GM23338 (cell line): Measurements from ENCODE around the gene E2F3. TPM values are rescaled to one million over a fixed set of nuclear protein-coding genes. Genes with fewer than 3 reads are reported as not detected.

Experiments used
- ATAC-seq: fragments of 200-7000 bp; cut with Tn5 transposase; 3 replicates; pipeline ENCODE4 v1.9.1; 2020
- DNase-seq: peaks from one replicate; pipeline ENCODE4 v3.0.0-alpha.2; 2015; ENCODE audit warnings: low spot score
- H2AFZ ChIP-seq: fragments of 200-600 bp; sonication (generic); 2 replicates; pipeline ENCODE4 v1.8.0; 2016; ENCODE audit warnings: antibody characterized with exemption, mild to moderate bottlenecking, moderate library complexity
- H3F3A ChIP-seq: fragments of 200-600 bp; sonication (generic); replicated peaks from 2 replicates; pipeline ENCODE4 v1.8.0; 2017; ENCODE audit warnings: antibody characterized with exemption, mixed run types, low read depth
- H3K27ac ChIP-seq: fragments of 200-600 bp; sonication (generic); 2 replicates; pipeline ENCODE4 v1.6.1; 2016; ENCODE audit warnings: low read depth
- H3K27me3 ChIP-seq: fragments of 200-600 bp; sonication (generic); 2 replicates; pipeline ENCODE4 v1.8.0; 2016; ENCODE audit warnings: mild to moderate bottlenecking, mixed run types, moderate library complexity; ENCODE audit not compliant: insufficient read depth
- H3K36me3 ChIP-seq: fragments of 200-600 bp; sonication (generic); 2 replicates; pipeline ENCODE4 v1.8.0; 2016; ENCODE audit warnings: mild to moderate bottlenecking; ENCODE audit not compliant: insufficient read depth
- H3K4me1 ChIP-seq: fragments of 200-600 bp; sonication (generic); 2 replicates; pipeline ENCODE4 v1.8.0; 2016; ENCODE audit warnings: mild to moderate bottlenecking, moderate library complexity; ENCODE audit not compliant: insufficient read depth
- H3K4me2 ChIP-seq: fragments of 200-600 bp; sonication (generic); 2 replicates; pipeline ENCODE4 v1.7.1; 2017; ENCODE audit warnings: mixed run types
- H3K4me3 ChIP-seq: fragments of 200-600 bp; sonication (generic); 2 replicates; pipeline ENCODE4 v1.6.1; 2016; ENCODE audit warnings: mixed run types
- H3K79me2 ChIP-seq: fragments of 200-600 bp; sonication (generic); replicated peaks from 2 replicates; pipeline ENCODE4 v1.8.0; 2017; ENCODE audit warnings: mild to moderate bottlenecking; ENCODE audit not compliant: insufficient read depth
- H3K9me2 ChIP-seq: fragments of 200-600 bp; sonication (generic); 2 replicates; pipeline ENCODE4 v1.8.0; 2017; ENCODE audit not compliant: insufficient read depth
- H4K20me1 ChIP-seq: fragments of 200-600 bp; sonication (generic); replicated peaks from 2 replicates; pipeline ENCODE4 v1.8.0; 2017; ENCODE audit warnings: mild to moderate bottlenecking; ENCODE audit not compliant: insufficient read depth
- H3K27ac Mint-ChIP-seq: 2 replicates; pipeline ENCODE4 v1.8.0; 2020; ENCODE audit warnings: inconsistent platforms, mild to moderate bottlenecking, moderate library complexity, mixed read lengths
- H3K27me3 Mint-ChIP-seq: 3 replicates; pipeline ENCODE4 v1.8.0; 2022; ENCODE audit warnings: low read depth, mild to moderate bottlenecking, moderate library complexity, mixed read lengths, inconsistent platforms; ENCODE audit not compliant: insufficient read depth, poor library complexity
- H3K36me3 Mint-ChIP-seq: 3 replicates; pipeline ENCODE4 v1.8.0; 2021; ENCODE audit warnings: low read depth, mild to moderate bottlenecking, inconsistent platforms, moderate library complexity, mixed read lengths
- H3K4me1 Mint-ChIP-seq: 3 replicates; pipeline ENCODE4 v1.8.0; 2020; ENCODE audit warnings: mild to moderate bottlenecking, inconsistent platforms, mixed read lengths
- H3K4me3 Mint-ChIP-seq: 3 replicates; pipeline ENCODE4 v1.8.0; 2021; ENCODE audit warnings: moderate library complexity, mild to moderate bottlenecking, inconsistent platforms, mixed read lengths
- H3K9me3 Mint-ChIP-seq: 3 replicates; pipeline ENCODE4 v1.8.0; 2020; ENCODE audit warnings: moderate library complexity, mild to moderate bottlenecking, inconsistent platforms, mixed read lengths
- CREB1 ChIP-seq: fragments of 250-450 bp; sonication (Bioruptor Pico); IDR thresholded peaks from 2 replicates; pipeline ENCODE4 v1.5.0; 2020; ENCODE audit warnings: low read depth, mild to moderate bottlenecking, moderate library complexity
- EZH2 ChIP-seq: fragments of 200-600 bp; sonication (generic); IDR thresholded peaks from one replicate; pipeline ENCODE4 v1.8.0; 2017; ENCODE audit warnings: antibody characterized with exemption, mild to moderate bottlenecking, low read depth; ENCODE audit not compliant: unreplicated experiment
- EZH2phosphoT487 ChIP-seq: fragments of 200-600 bp; sonication (generic); IDR thresholded peaks from one replicate; pipeline ENCODE4 v1.8.1; 2018; ENCODE audit warnings: antibody characterized with exemption; ENCODE audit not compliant: unreplicated experiment
- JUNB ChIP-seq: IDR thresholded peaks from one replicate; pipeline ENCODE4 v1.6.1; 2016; ENCODE audit warnings: antibody characterized with exemption; ENCODE audit not compliant: unreplicated experiment
- NANOG ChIP-seq: IDR thresholded peaks from 2 replicates; pipeline ENCODE4 v1.6.1; 2016; ENCODE audit warnings: antibody characterized with exemption, borderline replicate concordance
- POLR2AphosphoS5 ChIP-seq: IDR thresholded peaks from 2 replicates; pipeline ENCODE4 v1.6.1; 2016; ENCODE audit warnings: antibody characterized with exemption, low read depth
- STAT1 ChIP-seq: IDR thresholded peaks from one replicate; pipeline ENCODE4 v1.6.1; 2016; ENCODE audit warnings: antibody characterized with exemption; ENCODE audit not compliant: unreplicated experiment
- ZNF114 ChIP-seq: fragments of 250-450 bp; sonication (Bioruptor Pico); IDR thresholded peaks from 2 replicates; pipeline ENCODE4 v1.5.0; 2020; ENCODE audit warnings: mild to moderate bottlenecking, moderate library complexity
- ZNF331 ChIP-seq: fragments of 250-450 bp; sonication (Bioruptor Pico); IDR thresholded peaks from 2 replicates; pipeline ENCODE4 v1.5.0; 2020; ENCODE audit warnings: low read depth, mild to moderate bottlenecking, moderate library complexity
- polyA plus RNA-seq: library from polyadenylated mRNA; unstranded; fragments of >200 nt; fragmentation: Nextera tagmentation; extraction: Ambion mirVana; gene quantifications from 2 replicates; pipeline ENCODE4 v1.2.1, GENCODE V29; 2016
- total RNA-seq: library from RNA; depleted of rRNA; stranded (reverse); fragments of >200 nt; shearing (Covaris generic); gene quantifications from 2 replicates; pipeline ENCODE4 v1.2.3, GENCODE V29; 2014
- TF ChIP-seq, protein P1 (sequence below), 2 experiments: fragments of 200-600 bp in 1 of 2; sonication (generic) in 1 of 2; conservative IDR thresholded peaks; 2 replicates each; pipeline versions ENCODE4 v1.5.1 to v1.6.1; 2016 to 2017; ENCODE audit warnings: antibody characterized with exemption in 2 of 2, low read depth in 2 of 2, mild to moderate bottlenecking in 2 of 2, moderate library complexity in 1 of 2
- TF ChIP-seq, protein P2 (sequence below): IDR thresholded peaks from one replicate; pipeline ENCODE4 v1.6.1; 2018; ENCODE audit warnings: antibody characterized with exemption; ENCODE audit not compliant: unreplicated experiment
- TF ChIP-seq, protein P3 (sequence below): fragments of 250-450 bp; sonication (Bioruptor Pico); IDR thresholded peaks from 2 replicates; pipeline ENCODE4 v1.5.0; 2020; ENCODE audit warnings: mild to moderate bottlenecking, moderate library complexity
- TF ChIP-seq, protein P4 (sequence below): IDR thresholded peaks from 2 replicates; pipeline ENCODE4 v1.6.1; 2016; ENCODE audit warnings: antibody characterized with exemption

The E2F3 gene
- total and polyA plus RNA-seq, 2 experiments from 2014 or later = 27.2 to 33.5 TPM

DNA sequence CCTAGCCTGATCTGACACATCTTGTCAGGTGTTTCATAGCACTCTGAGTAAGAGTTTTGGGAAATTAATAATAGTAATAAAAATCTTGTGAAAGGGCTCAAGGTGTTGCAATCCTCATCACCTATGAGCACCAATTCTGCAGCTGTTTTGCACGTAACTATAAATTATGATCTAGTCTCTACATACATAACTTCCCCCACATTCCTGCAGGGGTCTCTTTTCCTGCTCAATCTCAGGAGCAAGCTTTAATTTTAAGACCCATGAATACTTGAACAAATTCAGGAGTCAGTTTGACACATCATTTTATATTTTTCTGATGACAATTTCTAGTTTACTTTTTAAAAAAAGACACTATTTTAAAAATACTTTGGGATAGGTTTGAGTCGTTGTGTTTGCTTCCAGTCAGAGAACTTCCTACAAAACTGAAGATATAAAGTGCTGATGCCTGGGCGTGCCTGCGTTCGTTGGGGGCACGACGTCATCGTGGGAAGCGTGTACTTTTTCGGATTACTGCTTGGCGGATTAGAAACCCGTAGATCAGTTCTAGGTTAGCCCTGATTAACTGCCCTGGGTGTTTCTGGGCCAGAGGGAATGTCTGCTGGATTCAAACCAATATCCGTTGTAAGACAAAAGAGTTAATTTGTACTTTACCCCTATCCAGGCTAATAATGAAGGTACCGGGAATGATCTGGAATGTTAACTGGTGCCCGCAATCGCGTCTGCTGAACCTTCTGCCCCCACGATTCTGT is 1.0 kb upstream of the E2F3 start:
- DNase-seq (no peak), ATAC-seq (no peak)
- Mint-ChIP-seq H3K27ac (peak overlapping the region; percentile 91), H3K4me1 (peaks cover 9% of the 10 kb centered on the region), H3K27me3 (peaks cover 26% of the 10 kb centered on the region), H3K4me3 (peak overlapping the region; percentile 95), H3K9me3 (0 out of 3 replicates have a peak, but pooled peaks cover 3% of the 10 kb centered on the region), H3K36me3 (peaks cover 14% of the 10 kb centered on the region)
- Histone ChIP-seq H4K20me1 (peaks cover 9% of the 10 kb centered on the region), H3K4me1 (peaks cover 6% of the 10 kb centered on the region), H3K36me3 (no peaks in the 10 kb centered on the region), H3K4me3 (peak overlapping the region; percentile 54), H3K79me2 (peaks cover 32% of the 10 kb centered on the region), H3K27me3 (no peaks in the 10 kb centered on the region), H3F3A (no peaks in the 10 kb centered on the region), H3K9me2 (no peaks in the 10 kb centered on the region), H2AFZ (0 out of 2 replicates have a peak overlapping the region, but pooled peaks have one; percentile 6), H3K27ac (no peak overlapping the region), H3K4me2 (peak overlapping the region; percentile 80)
- TF ChIP-seq, protein P1, sequence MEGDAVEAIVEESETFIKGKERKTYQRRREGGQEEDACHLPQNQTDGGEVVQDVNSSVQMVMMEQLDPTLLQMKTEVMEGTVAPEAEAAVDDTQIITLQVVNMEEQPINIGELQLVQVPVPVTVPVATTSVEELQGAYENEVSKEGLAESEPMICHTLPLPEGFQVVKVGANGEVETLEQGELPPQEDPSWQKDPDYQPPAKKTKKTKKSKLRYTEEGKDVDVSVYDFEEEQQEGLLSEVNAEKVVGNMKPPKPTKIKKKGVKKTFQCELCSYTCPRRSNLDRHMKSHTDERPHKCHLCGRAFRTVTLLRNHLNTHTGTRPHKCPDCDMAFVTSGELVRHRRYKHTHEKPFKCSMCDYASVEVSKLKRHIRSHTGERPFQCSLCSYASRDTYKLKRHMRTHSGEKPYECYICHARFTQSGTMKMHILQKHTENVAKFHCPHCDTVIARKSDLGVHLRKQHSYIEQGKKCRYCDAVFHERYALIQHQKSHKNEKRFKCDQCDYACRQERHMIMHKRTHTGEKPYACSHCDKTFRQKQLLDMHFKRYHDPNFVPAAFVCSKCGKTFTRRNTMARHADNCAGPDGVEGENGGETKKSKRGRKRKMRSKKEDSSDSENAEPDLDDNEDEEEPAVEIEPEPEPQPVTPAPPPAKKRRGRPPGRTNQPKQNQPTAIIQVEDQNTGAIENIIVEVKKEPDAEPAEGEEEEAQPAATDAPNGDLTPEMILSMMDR (conservative IDR thresholded peaks at IDR 0.05; ENCODE audit: low read depth in 2 of 2) = peak; percentile 43 to 60
- TF ChIP-seq, protein P2, sequence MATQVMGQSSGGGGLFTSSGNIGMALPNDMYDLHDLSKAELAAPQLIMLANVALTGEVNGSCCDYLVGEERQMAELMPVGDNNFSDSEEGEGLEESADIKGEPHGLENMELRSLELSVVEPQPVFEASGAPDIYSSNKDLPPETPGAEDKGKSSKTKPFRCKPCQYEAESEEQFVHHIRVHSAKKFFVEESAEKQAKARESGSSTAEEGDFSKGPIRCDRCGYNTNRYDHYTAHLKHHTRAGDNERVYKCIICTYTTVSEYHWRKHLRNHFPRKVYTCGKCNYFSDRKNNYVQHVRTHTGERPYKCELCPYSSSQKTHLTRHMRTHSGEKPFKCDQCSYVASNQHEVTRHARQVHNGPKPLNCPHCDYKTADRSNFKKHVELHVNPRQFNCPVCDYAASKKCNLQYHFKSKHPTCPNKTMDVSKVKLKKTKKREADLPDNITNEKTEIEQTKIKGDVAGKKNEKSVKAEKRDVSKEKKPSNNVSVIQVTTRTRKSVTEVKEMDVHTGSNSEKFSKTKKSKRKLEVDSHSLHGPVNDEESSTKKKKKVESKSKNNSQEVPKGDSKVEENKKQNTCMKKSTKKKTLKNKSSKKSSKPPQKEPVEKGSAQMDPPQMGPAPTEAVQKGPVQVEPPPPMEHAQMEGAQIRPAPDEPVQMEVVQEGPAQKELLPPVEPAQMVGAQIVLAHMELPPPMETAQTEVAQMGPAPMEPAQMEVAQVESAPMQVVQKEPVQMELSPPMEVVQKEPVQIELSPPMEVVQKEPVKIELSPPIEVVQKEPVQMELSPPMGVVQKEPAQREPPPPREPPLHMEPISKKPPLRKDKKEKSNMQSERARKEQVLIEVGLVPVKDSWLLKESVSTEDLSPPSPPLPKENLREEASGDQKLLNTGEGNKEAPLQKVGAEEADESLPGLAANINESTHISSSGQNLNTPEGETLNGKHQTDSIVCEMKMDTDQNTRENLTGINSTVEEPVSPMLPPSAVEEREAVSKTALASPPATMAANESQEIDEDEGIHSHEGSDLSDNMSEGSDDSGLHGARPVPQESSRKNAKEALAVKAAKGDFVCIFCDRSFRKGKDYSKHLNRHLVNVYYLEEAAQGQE = no peak
- TF ChIP-seq EZH2phosphoT487 (no peak), STAT1 (no peak), CREB1 (0 out of 2 replicates have a peak, but pooled peaks have one; percentile 1), NANOG (no peak), POLR2AphosphoS5 (no peak), EZH2 (no peak), ZNF331 (CRISPR knock-in tag) (no peak), JUNB (no peak), ZNF114 (CRISPR knock-in tag) (no peak)
- TF ChIP-seq, protein P3, sequence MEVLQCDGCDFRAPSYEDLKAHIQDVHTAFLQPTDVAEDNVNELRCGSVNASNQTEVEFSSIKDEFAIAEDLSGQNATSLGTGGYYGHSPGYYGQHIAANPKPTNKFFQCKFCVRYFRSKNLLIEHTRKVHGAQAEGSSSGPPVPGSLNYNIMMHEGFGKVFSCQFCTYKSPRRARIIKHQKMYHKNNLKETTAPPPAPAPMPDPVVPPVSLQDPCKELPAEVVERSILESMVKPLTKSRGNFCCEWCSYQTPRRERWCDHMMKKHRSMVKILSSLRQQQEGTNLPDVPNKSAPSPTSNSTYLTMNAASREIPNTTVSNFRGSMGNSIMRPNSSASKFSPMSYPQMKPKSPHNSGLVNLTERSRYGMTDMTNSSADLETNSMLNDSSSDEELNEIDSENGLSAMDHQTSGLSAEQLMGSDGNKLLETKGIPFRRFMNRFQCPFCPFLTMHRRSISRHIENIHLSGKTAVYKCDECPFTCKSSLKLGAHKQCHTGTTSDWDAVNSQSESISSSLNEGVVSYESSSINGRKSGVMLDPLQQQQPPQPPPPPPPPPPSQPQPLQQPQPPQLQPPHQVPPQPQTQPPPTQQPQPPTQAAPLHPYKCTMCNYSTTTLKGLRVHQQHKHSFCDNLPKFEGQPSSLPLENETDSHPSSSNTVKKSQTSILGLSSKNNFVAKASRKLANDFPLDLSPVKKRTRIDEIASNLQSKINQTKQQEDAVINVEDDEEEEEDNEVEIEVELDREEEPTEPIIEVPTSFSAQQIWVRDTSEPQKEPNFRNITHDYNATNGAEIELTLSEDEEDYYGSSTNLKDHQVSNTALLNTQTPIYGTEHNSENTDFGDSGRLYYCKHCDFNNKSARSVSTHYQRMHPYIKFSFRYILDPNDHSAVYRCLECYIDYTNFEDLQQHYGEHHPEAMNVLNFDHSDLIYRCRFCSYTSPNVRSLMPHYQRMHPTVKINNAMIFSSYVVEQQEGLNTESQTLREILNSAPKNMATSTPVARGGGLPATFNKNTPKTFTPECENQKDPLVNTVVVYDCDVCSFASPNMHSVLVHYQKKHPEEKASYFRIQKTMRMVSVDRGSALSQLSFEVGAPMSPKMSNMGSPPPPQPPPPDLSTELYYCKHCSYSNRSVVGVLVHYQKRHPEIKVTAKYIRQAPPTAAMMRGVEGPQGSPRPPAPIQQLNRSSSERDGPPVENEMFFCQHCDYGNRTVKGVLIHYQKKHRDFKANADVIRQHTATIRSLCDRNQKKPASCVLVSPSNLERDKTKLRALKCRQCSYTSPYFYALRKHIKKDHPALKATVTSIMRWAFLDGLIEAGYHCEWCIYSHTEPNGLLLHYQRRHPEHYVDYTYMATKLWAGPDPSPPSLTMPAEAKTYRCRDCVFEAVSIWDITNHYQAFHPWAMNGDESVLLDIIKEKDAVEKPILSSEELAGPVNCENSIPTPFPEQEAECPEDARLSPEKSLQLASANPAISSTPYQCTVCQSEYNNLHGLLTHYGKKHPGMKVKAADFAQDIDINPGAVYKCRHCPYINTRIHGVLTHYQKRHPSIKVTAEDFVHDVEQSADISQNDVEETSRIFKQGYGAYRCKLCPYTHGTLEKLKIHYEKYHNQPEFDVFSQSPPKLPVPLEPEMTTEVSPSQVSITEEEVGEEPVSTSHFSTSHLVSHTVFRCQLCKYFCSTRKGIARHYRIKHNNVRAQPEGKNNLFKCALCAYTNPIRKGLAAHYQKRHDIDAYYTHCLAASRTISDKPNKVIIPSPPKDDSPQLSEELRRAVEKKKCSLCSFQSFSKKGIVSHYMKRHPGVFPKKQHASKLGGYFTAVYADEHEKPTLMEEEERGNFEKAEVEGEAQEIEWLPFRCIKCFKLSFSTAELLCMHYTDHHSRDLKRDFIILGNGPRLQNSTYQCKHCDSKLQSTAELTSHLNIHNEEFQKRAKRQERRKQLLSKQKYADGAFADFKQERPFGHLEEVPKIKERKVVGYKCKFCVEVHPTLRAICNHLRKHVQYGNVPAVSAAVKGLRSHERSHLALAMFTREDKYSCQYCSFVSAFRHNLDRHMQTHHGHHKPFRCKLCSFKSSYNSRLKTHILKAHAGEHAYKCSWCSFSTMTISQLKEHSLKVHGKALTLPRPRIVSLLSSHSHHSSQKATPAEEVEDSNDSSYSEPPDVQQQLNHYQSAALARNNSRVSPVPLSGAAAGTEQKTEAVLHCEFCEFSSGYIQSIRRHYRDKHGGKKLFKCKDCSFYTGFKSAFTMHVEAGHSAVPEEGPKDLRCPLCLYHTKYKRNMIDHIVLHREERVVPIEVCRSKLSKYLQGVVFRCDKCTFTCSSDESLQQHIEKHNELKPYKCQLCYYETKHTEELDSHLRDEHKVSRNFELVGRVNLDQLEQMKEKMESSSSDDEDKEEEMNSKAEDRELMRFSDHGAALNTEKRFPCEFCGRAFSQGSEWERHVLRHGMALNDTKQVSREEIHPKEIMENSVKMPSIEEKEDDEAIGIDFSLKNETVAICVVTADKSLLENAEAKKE (CRISPR knock-in tag) = no peak
- TF ChIP-seq, protein P4, sequence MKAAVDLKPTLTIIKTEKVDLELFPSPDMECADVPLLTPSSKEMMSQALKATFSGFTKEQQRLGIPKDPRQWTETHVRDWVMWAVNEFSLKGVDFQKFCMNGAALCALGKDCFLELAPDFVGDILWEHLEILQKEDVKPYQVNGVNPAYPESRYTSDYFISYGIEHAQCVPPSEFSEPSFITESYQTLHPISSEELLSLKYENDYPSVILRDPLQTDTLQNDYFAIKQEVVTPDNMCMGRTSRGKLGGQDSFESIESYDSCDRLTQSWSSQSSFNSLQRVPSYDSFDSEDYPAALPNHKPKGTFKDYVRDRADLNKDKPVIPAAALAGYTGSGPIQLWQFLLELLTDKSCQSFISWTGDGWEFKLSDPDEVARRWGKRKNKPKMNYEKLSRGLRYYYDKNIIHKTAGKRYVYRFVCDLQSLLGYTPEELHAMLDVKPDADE = no peak
